ENCODE data around the gene DDX24. TPM values are rescaled to one million over a fixed set of nuclear protein-coding genes. Genes with fewer than 3 reads are reported as not detected.

DDX24 gene
- total RNA-seq, 2 donors from 2014 or later = 48.0 to 95.6 TPM

DNA sequence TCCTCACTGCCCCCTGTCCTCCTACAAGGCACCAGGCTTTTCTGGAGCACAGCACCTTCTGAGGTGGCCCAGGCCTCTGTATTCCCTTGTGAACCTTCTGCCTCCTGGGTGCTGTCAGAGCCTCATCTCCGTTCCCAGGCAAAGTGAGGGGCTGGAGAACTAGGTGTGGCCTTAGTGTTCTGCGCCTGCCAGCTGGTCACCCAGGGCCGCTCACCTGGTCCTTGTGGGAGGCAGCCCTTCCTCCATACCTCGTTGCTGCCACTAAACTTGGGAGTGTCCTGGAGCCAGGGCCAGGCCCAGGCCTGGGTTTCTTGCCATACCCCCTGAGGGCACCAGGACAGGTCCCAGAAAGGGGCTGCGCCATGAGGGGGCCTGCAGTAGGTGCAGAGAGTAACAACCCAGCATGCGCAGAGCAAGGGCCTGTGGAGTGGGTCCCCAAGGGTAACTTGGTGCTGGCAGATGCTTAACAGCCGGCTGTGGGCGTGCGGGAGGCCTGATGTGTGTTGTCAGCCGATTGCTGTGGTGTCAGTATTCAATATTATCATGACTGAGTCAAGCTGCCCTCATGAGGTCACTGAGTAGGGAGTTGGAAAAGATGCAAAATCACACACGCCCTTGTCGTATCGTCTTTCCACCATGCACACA lies 37.8 kb downstream of the DDX24 start:
- Histone ChIP-seq H3K4me1 (no peaks in the 10 kb centered on the region), H3K9me3 (no peaks in the 10 kb centered on the region), H3K36me3 (replicated peaks in 1 of 2; ENCODE audit: insufficient read depth in 1 of 2, low read depth in 2 of 2) (peaks cover 0 to 11% of the 10 kb centered on the region in 2 donors), H3K27ac (no peak overlapping the region), H3K4me3 (no peak overlapping the region), H3K27me3 (no peaks in the 10 kb centered on the region)
- TF ChIP-seq, protein P1, sequence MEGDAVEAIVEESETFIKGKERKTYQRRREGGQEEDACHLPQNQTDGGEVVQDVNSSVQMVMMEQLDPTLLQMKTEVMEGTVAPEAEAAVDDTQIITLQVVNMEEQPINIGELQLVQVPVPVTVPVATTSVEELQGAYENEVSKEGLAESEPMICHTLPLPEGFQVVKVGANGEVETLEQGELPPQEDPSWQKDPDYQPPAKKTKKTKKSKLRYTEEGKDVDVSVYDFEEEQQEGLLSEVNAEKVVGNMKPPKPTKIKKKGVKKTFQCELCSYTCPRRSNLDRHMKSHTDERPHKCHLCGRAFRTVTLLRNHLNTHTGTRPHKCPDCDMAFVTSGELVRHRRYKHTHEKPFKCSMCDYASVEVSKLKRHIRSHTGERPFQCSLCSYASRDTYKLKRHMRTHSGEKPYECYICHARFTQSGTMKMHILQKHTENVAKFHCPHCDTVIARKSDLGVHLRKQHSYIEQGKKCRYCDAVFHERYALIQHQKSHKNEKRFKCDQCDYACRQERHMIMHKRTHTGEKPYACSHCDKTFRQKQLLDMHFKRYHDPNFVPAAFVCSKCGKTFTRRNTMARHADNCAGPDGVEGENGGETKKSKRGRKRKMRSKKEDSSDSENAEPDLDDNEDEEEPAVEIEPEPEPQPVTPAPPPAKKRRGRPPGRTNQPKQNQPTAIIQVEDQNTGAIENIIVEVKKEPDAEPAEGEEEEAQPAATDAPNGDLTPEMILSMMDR (IDR thresholded peaks at IDR 0.05) = no peak
- no peak for TF ChIP-seq POLR2A (IDR thresholded peaks at IDR 0.05)
- DNase-seq = peak in 1 of 4 donors; percentile 4
- intact Hi-C loops (cut with DNase I) = no loop called here
- ATAC-seq = no peak
- 74 to 80% methylated on average over 3 to 13 of the region's 13 CpGs for WGBS, 2 donors

DNA sequence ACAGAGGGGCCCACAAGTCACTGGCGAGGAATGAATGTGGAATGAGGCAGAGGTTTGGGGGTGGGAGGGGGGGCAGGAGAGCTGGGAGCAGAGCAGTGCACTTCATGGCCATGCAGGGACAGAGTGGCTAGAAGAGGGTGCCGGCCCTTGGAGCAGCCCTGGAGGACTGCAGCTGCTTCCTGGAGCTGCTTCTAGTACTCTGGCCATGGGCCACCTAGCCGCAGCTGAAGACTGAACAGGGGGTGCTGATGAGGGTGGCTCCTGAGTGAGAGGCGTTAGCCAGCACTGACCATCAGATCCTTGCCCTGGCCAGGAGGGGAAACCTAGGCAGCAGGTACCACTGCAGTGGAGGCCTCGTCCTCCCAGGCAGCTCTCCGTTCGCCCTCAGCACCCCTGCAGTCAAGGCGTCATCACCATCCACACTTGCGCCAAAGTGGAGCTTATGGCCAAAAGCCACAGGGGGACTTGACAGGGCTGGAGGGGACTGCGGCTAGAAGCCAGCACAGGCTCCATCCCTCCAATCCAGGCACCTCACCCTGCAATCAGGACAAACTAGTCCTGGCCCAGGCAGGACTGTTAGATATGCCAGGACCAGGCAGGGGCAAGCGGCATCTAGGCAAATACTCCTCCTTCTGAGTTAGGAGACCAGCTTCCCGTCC lies 38.4 kb downstream of the DDX24 start:
- Histone ChIP-seq H3K4me3 (no peak overlapping the region), H3K4me1 (no peaks in the 10 kb centered on the region), H3K27ac (no peak overlapping the region), H3K27me3 (no peaks in the 10 kb centered on the region), H3K36me3 (replicated peaks in 1 of 2; ENCODE audit: insufficient read depth in 1 of 2, low read depth in 2 of 2) (peaks cover 0 to 8% of the 10 kb centered on the region in 2 donors), H3K9me3 (no peaks in the 10 kb centered on the region)
- ATAC-seq (no peak), DNase-seq (no peak)
- intact Hi-C loops (cut with DNase I) = no loop called here
- TF ChIP-seq, protein P1 (IDR thresholded peaks at IDR 0.05) = no peak
- no peak for TF ChIP-seq POLR2A (IDR thresholded peaks at IDR 0.05)
- WGBS, 2 donors = 63 to 80% methylated on average over 9 to 12 of the region's 12 CpGs

DNA sequence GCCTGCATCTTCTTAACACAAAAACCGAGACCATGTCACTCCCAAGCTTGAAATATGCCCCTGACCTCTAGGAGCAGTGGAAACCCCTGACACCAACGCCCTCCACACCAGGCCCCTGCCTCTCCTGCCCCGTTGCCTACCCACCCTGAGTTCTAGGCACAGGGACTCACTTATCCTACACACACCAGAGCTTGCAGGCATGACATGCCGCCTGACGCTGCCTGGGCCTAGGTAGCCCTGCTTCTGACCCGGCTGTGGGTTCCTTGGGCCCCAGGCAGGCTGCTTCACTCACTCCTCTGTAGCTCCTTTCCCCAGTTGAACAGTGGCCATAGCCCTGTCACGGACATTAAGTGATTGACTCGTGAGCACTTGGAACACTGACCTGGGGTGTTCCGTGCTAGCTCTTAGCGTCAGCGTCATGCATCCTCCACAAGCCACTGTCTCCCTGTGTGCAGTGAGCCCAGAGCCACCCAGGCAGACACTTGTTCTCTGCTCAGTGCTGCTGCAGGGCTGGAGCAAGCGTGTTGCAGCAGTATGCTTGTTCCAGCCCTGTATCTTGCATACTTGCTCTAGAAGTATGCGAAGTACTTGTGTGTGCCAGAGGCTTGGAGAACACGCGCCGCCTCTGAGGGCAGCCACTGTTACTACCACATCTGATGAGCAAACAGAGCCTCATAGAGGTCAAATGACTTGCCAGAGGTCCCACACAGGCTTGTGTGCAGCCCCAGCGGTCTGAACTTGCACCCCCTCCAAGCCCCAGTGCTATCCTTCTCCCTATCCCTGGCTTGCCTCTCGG lies 39.3 kb downstream of the DDX24 start:
- no peak overlapping the region for H3K27ac ChIP-seq
- 69 to 70% methylated on average over 11 to 18 of the region's 18 CpGs for WGBS, 2 donors
- peak in 1 of 4 donors; percentile 28 for DNase-seq

DNA sequence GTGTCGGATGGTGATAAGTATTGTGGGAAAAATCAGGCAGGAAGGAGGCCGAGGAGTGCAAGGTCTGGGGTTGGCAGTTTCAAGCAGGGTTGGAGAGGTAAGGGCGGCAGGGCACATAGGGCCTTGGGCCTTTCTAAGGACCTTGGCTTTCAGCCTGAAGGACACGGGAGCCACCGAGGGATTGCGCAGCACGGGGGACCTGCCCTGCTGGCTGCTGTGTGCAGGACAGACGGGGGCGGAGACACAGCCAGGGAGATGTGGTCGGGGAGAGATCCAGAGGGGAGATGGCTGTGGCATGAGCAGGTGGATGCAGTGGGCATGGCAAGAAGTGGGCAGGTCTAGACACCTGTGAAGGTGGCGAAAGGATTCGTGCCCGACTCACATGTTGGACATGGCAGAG lies 40.2 kb downstream of the DDX24 start:
- TF ChIP-seq, protein P1 (IDR thresholded peaks at IDR 0.05) = no peak
- TF ChIP-seq POLR2A (IDR thresholded peaks at IDR 0.05) = no peak
- H3K9me3 ChIP-seq = no peaks in the 10 kb centered on the region
- 72 to 78% methylated on average over 13 of the region's 13 CpGs for WGBS, 2 donors
- peaks cover 0 to 3% of the 10 kb centered on the region in 2 donors for H3K36me3 ChIP-seq (replicated peaks in 1 of 2; ENCODE audit: insufficient read depth in 1 of 2, low read depth in 2 of 2)
- no peak for DNase-seq
- intact Hi-C loops (cut with DNase I) = no loop called here
- H3K27me3 ChIP-seq = no peaks in the 10 kb centered on the region
- H3K4me3 ChIP-seq = no peak overlapping the region
- no peaks in the 10 kb centered on the region for H3K4me1 ChIP-seq
- ATAC-seq = no peak
- no peak overlapping the region for H3K27ac ChIP-seq

More for the DNA sequence above, 39.3 kb downstream of the DDX24 start:
- peak; percentile 32 for ATAC-seq
- Histone ChIP-seq H3K4me3 (no peak overlapping the region), H3K9me3 (no peaks in the 10 kb centered on the region), H3K4me1 (no peaks in the 10 kb centered on the region), H3K27me3 (no peaks in the 10 kb centered on the region), H3K36me3 (replicated peaks in 1 of 2; ENCODE audit: insufficient read depth in 1 of 2, low read depth in 2 of 2) (peaks cover 0 to 5% of the 10 kb centered on the region in 2 donors)
- intact Hi-C loops (cut with DNase I) = no loop called here
- TF ChIP-seq, protein P1 (IDR thresholded peaks at IDR 0.05) = no peak
- TF ChIP-seq POLR2A (IDR thresholded peaks at IDR 0.05) = no peak

All from body of pancreas (tissue), 4 donors.